Naive thymus-derived CD8-positive, alpha-beta T cell (primary cell): ENCODE results near the gene ANKRD27. TPM values are rescaled to one million over a fixed set of nuclear protein-coding genes. Genes with fewer than 3 reads are reported as not detected.
"Not testable (repeated sequence)": the region's sequence is repeated elsewhere in the genome, so short reads cannot be mapped to it uniquely, and the experiment has no call there.

Experiments
- ATAC-seq, 2 donors: fragments of 150-1000 bp; cut with Tn5 transposase in 1 of 2; sonication (Bioruptor Pico), chemical (Tn5 transposase) in 1 of 2; 1 replicate in 1 of 2; 2 replicates in 1 of 2; pipeline ENCODE4 v1.10.0; 2021; ENCODE audit warnings: mild to moderate bottlenecking in 2 of 2, moderate library complexity in 2 of 2
- POLR2A ChIA-PET: fragments of 350-600 bp; sonication (Branson Sonifier 250); formaldehyde crosslinking; loops from one replicate; lab custom pipeline; 2021; ENCODE audit warnings: antibody characterized with exemption; lab: Charles Lee
- DNase-seq, 10 donors: peaks; one replicate each; pipeline versions ENCODE4 v3.0.0 to v3.0.0-alpha.2; 2020 to 2022
- H3K27ac Mint-ChIP-seq, 10 donors: one replicate each; pipeline ENCODE4 v1.8.0; 2020 to 2022; ENCODE audit warnings: mild to moderate bottlenecking in 10 of 10, mixed read lengths in 10 of 10, moderate library complexity in 4 of 10, inconsistent platforms in 1 of 10
- H3K27me3 Mint-ChIP-seq, 5 donors: one replicate each; pipeline ENCODE4 v1.8.0; 2021 to 2022; ENCODE audit warnings: mixed read lengths in 5 of 5
- H3K36me3 Mint-ChIP-seq, 3 donors: one replicate each; pipeline ENCODE4 v1.8.0; 2020 to 2022; ENCODE audit warnings: mixed read lengths in 3 of 3, mild to moderate bottlenecking in 2 of 3, inconsistent platforms in 1 of 3
- H3K4me1 Mint-ChIP-seq, 4 donors: one replicate each; pipeline ENCODE4 v1.8.0; 2021 to 2022; ENCODE audit warnings: mixed read lengths in 4 of 4
- H3K4me3 Mint-ChIP-seq, 10 donors: one replicate each; pipeline ENCODE4 v1.8.0; 2020 to 2022; ENCODE audit warnings: mild to moderate bottlenecking in 10 of 10, mixed read lengths in 10 of 10, moderate library complexity in 6 of 10, inconsistent platforms in 1 of 10
- H3K9me3 Mint-ChIP-seq, 9 donors: one replicate each; pipeline ENCODE4 v1.8.0; 2020 to 2022; ENCODE audit warnings: mixed read lengths in 9 of 9, mild to moderate bottlenecking in 3 of 9, inconsistent platforms in 1 of 9, moderate library complexity in 1 of 9
- polyA plus RNA-seq, 3 donors: library from polyadenylated mRNA; unstranded; fragments of 300-500 nt; fragmentation: Illumina TruSeq; gene quantifications; one replicate each; pipeline ENCODE4 v1.2.3, GENCODE V29; 2021
- total RNA-seq, 8 experiments: library from RNA in 2 of 8; stranded (reverse) in 2 of 8; gene quantifications; one replicate each; pipeline ENCODE4 v1.2.3 and lab custom pipeline; 2021 to 2026

The ANKRD27 gene
- total and polyA plus RNA-seq, 5 experiments from 2014 or later, result 9.0 to 34.2 (median 17.1) TPM

DNA sequence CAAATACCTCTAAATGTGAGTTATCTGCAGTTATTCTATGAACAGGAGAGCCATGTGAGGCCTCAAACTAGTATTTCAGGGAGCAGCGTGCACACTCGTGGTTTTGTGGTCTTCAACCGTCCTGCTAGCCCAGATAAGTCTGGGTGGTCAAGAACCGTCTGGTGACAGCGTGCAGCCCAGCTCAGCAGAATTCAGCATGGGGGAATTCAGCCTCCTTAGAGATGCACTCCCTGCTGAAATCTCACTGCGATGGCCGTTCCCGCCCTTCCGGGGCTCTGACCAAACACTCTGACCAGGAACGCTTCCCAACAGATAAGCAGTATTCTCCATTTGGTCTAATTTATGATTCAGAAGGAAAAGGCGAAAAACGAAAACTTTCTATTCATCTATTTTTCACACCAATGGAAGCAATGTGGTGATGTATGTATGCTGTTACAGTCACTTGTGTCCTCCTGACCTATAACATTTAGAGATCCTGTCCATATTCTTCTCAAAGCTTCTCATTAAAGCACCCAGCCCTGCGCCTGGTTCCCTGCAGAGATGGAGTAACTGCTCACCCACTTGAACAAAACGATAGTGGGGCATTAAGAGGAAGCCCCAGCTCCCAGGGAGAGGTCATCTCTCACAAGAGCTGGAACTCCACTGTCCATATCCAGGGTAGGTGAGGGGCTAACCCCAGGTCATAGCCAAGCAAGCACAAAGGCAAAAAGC lies 2.9 kb downstream of the ANKRD27 start:
- Mint-ChIP-seq H3K27ac (no peak overlapping the region), H3K9me3 (no peaks in the 10 kb centered on the region), H3K4me3 (peak overlapping the region in 5 of 10 donors; percentile 0 to 95 (median 36)), H3K36me3 (peaks cover 0 to 14% (median 0%) of the 10 kb centered on the region in 3 donors), H3K4me1 (peaks cover 17 to 56% (median 43%) of the 10 kb centered on the region in 4 donors), H3K27me3 (peaks cover under 1 to 3% (median 2%) of the 10 kb centered on the region in 5 donors)
- POLR2A ChIA-PET, result interaction anchor here (1.2 to 1.3 kb wide), 2 partner anchors 13 to 19 kb away, joined by 3 to 4 read pairs; partner anchors contain the start of gene NUDT19
- DNase-seq (no peak), ATAC-seq (no peak)

DNA sequence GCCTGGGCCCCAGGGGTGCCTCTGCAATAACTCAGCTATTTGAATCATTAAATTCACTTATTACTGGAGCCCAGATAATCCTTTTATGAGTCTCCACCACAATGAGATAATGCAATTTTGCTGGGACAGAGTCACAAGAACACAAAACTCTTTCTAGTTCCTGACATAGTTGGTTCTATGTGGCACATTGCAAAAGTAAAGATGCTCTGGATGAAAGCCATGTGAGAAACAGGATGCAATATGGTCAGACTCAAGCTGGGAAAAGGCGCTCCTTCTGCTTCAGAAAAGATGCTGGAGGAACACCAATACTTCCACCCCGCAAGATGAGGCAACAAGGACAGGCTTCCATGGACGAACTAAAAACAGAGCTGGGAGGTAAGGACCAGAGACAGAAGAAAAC lies 5.7 kb downstream of the ANKRD27 start:
- Mint-ChIP-seq H3K27ac (peak overlapping the region in 2 of 10 donors; percentile 10 to 69), H3K4me1 (peaks cover 16 to 55% (median 41%) of the 10 kb centered on the region in 4 donors)
- POLR2A ChIA-PET, result no interaction called here

DNA sequence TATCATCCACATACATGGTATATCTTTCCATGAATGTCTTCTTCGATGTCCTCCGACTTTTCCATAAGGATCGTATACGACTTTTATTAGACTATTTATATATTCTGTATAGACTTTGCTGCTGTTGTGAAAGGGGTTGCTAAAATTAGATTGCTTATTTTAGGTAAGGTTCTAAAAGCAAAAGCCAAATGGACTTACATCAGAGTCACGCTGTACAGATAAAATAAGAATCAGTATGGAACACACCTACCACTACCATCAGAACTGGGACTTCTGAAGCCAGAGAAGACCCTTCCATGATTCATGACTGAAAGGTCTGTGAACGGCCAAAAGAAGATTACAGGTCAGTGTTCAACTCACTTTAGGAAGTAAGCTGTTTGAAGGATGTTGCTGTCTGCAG lies 8.9 kb downstream of the ANKRD27 start:
- Mint-ChIP-seq H3K9me3 (no peaks in the 10 kb centered on the region), H3K27me3 (no peaks in the 10 kb centered on the region), H3K4me1 (peaks cover 11 to 37% (median 21%) of the 10 kb centered on the region in 4 donors), H3K36me3 (peaks cover 0 to 34% (median 0%) of the 10 kb centered on the region in 3 donors), H3K27ac (peak overlapping the region in 1 of 10 donors; percentile 34), H3K4me3 (no peak overlapping the region)
- POLR2A ChIA-PET, result no interaction called here
- ATAC-seq (no peak), DNase-seq (no peak)

More for the DNA sequence above, 5.7 kb downstream of the ANKRD27 start:
- H3K36me3 Mint-ChIP-seq, result peaks cover 0 to 28% (median 0%) of the 10 kb centered on the region in 3 donors
- peak overlapping the region in 3 of 10 donors; percentile 6 to 55 (median 29) for H3K4me3 Mint-ChIP-seq
- no peaks in the 10 kb centered on the region for H3K9me3 Mint-ChIP-seq
- peaks cover 0 to 1% (median 0%) of the 10 kb centered on the region in 5 donors for H3K27me3 Mint-ChIP-seq
- ATAC-seq (no peak), DNase-seq (no peak)

DNA sequence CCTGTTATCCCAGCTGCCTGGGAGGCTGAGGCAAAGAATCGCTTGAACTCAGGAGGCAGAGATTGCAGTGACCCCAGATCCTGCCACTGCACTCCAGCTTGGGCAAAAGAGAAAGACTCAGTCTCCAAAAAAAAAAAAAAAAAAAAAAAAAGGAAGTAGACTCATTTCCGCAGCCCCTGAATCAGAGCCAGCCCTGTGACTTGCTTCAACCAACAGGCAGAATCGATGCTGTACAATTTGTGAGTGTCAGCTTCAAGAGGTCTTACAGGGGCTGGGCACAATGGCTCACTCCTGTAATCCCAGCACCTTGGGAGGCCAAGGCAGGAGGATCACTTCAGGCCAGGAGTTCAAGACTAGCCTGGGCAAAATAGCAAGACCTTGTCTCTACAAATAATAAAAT lies 12.8 kb downstream of the ANKRD27 start:
- peaks cover 0 to 39% (median 0%) of the 10 kb centered on the region in 3 donors for H3K36me3 Mint-ChIP-seq
- POLR2A ChIA-PET, result interaction anchor here (0.7 kb wide), 1 partner anchor 19 kb away, joined by 3 read pairs; no protein-coding TSS in a partner anchor
- no peaks in the 10 kb centered on the region for H3K27me3 Mint-ChIP-seq
- no peaks in the 10 kb centered on the region for H3K9me3 Mint-ChIP-seq
- no peak for DNase-seq
- peaks cover 2 to 19% (median 8%) of the 10 kb centered on the region in 4 donors for H3K4me1 Mint-ChIP-seq
- H3K4me3 Mint-ChIP-seq, result peak overlapping the region in 1 of 10 donors; percentile 32
- no peak overlapping the region for H3K27ac Mint-ChIP-seq
- ATAC-seq, result no peak

DNA sequence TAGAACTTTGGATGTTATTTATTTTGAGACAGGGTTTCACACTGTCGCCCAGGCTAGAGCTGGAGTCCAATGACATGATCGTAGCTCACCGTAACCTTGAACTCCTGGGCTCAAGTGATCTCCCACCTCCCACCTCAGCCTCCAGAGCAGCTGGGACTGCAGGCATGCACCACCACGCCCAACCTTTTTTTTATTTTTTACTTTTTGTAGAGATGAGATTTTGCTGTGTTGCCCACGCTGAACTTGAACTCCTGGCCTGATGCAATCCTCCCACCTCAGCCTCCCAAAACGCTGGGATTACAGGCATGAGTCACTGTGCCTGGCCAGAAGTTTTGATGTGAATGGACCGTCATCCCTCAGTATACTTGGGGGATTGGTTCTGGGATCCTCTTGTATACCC lies 13.7 kb downstream of the ANKRD27 start:
- peaks cover 0 to 37% (median 0%) of the 10 kb centered on the region in 3 donors for H3K36me3 Mint-ChIP-seq
- no peak overlapping the region for H3K4me3 Mint-ChIP-seq
- no peak for ATAC-seq
- peak overlapping the region in 1 of 10 donors; percentile 40 for H3K27ac Mint-ChIP-seq
- H3K9me3 Mint-ChIP-seq, result no peaks in the 10 kb centered on the region
- DNase-seq, result no peak
- POLR2A ChIA-PET, result no interaction called here
- H3K4me1 Mint-ChIP-seq, result peaks cover 2 to 19% (median 8%) of the 10 kb centered on the region in 4 donors
- H3K27me3 Mint-ChIP-seq, result no peaks in the 10 kb centered on the region

DNA sequence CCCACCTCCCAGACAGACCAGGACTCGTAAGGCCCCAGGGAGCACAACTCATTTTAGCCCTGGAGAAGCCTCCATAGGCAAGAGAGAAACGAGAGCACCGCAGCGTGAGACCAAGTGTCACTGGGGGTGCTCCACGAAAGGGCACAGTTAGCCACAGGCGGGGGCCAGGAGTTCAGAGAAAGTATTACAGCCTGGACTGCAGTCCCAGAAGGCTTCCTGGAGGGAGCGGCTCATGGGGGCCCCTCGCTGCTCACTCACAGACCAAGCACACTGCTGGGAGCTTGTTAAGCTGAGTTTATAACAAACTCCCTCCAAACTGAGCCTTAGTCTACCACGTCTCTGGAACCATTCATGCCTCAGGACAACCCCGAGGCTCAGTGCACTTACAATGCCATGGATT lies 16.5 kb downstream of the ANKRD27 start:
- POLR2A ChIA-PET, result no interaction called here
- H3K27ac Mint-ChIP-seq, result peak overlapping the region in 1 of 10 donors; percentile 11
- H3K4me1 Mint-ChIP-seq, result peaks cover 2 to 14% (median 7%) of the 10 kb centered on the region in 4 donors
- H3K9me3 Mint-ChIP-seq, result no peaks in the 10 kb centered on the region
- DNase-seq (no peak), ATAC-seq (no peak)
- H3K4me3 Mint-ChIP-seq, result no peak overlapping the region
- H3K36me3 Mint-ChIP-seq, result peaks cover 0 to 46% (median 0%) of the 10 kb centered on the region in 3 donors
- no peaks in the 10 kb centered on the region for H3K27me3 Mint-ChIP-seq

DNA sequence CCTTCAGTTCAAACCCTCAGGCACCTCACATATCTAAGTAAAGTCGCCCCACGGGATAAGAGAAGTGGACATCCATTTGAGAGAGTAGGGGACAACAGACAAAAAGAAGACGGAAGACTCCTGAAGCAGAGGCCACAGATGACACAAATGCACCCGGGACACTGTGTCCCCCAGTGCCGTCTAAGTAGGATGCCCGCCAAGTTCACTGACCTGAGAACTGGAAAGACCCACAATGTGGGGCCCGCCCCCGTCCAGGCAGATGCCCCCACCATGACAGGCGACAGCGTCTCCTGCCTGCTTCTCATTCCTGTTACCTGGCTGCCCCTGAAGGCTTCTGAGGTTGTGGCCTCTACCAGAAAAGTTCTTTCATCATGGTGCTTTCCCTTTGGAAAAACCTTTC lies 16.9 kb downstream of the ANKRD27 start:
- H3K27ac Mint-ChIP-seq, result peak overlapping the region in 2 of 10 donors; percentile 14 to 56
- ATAC-seq, result no peak
- peak overlapping the region in 1 of 10 donors; percentile 24 for H3K4me3 Mint-ChIP-seq
- H3K36me3 Mint-ChIP-seq, result peaks cover 0 to 50% (median 0%) of the 10 kb centered on the region in 3 donors
- no peaks in the 10 kb centered on the region for H3K27me3 Mint-ChIP-seq
- POLR2A ChIA-PET, result no interaction called here
- peaks cover 1 to 11% (median 7%) of the 10 kb centered on the region in 4 donors for H3K4me1 Mint-ChIP-seq
- no peaks in the 10 kb centered on the region for H3K9me3 Mint-ChIP-seq
- no peak for DNase-seq

DNA sequence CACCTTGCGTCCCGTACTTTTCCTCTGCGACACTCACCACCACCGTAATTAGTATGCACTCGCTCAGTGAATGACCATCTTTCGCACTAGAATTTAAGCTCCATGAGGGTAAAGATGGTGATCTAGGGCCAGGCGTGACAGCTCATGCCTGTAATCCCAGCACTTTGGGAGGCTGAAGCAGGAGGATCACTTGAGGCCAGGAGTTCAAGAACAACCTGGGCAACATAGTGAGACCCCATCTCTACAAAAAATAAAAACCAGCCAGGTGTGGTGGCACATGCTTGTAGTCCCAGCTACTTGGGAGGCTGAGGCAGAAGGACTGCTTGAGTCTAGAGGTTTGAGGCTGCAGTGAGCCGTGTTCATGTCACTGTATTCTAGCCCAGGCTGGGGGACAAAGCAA lies 18.6 kb downstream of the ANKRD27 start:
- POLR2A ChIA-PET, result interaction anchor here (0.7 to 1.2 kb wide), 3 partner anchors 319 to 1135 kb away, joined by 3 to 5 read pairs (median 3); no protein-coding TSS in a partner anchor
- not testable (repeated sequence) for H3K27ac Mint-ChIP-seq, DNase-seq, H3K9me3 Mint-ChIP-seq, H3K4me3 Mint-ChIP-seq, H3K27me3 Mint-ChIP-seq, ATAC-seq
- Mint-ChIP-seq H3K4me1 (peaks cover 0 to 12% (median 2%) of the 10 kb centered on the region in 4 donors), H3K36me3 (peaks cover 0 to 54% (median 0%) of the 10 kb centered on the region in 3 donors)

DNA sequence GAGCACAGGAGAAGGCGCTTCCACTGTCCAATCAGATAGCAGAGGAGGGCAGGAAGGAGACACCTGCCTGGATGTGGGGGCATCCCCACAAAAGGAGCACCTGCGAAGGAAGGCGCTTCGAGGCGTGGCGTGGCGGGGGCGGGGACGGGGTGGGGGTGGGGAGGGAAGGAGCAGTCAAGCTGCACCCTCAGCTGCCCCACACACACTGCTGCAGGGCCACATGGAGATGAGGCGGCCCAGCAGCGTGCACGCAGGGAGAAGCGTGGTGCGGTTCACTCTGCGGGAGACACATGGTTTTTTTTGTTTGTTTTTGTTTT lies 21.4 kb downstream of the ANKRD27 start:
- POLR2A ChIA-PET, result no interaction called here
- H3K27ac Mint-ChIP-seq, result no peak overlapping the region
- peaks cover 0 to 9% (median 0%) of the 10 kb centered on the region in 4 donors for H3K4me1 Mint-ChIP-seq
- peaks cover 0 to 66% (median 6%) of the 10 kb centered on the region in 3 donors for H3K36me3 Mint-ChIP-seq
- no peaks in the 10 kb centered on the region for H3K27me3 Mint-ChIP-seq
- DNase-seq (no peak), ATAC-seq (no peak)
- H3K9me3 Mint-ChIP-seq, result no peaks in the 10 kb centered on the region
- H3K4me3 Mint-ChIP-seq, result no peak overlapping the region

DNA sequence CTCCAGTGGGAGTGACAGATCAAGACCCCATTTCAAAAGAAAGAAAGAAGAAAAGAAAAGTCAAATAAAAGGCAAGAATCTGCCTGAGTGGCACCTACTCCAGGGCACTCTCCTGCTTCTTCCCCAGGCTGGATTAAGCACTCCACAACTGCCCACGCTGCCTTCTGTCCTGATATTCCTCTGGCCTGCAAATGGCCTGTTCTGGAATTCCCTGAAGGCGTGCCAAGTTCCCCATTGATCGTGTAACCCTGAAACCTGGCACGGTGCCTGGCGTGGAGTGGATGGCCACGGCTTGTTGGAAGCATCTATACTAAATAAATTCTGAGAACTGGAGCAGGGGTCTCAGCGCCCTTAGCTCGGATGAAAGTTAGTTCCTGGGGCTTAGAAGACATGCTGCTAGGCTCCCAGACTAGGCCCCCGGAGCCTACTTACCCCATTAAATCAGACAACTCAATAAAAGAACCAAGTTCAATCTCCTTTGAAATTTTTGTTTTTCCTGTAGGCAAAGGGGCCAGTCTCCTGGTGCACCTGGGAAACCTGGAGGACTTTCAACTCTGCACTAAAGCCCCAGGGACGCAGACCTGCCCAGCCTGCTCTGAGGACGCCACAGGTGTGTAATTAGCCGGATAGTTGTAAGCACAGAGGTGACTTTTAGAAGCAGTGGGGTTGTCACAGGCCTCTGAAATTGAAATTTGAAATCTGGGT lies 21.9 kb downstream of the ANKRD27 start:
- Mint-ChIP-seq H3K27ac (peak overlapping the region in 1 of 10 donors; percentile 73), H3K4me1 (peaks cover 0 to 13% (median 2%) of the 10 kb centered on the region in 4 donors), H3K4me3 (no peak overlapping the region), H3K27me3 (no peaks in the 10 kb centered on the region), H3K36me3 (peaks cover 0 to 65% (median 9%) of the 10 kb centered on the region in 3 donors), H3K9me3 (no peaks in the 10 kb centered on the region)
- DNase-seq (no peak), ATAC-seq (no peak)
- POLR2A ChIA-PET, result no interaction called here

DNA sequence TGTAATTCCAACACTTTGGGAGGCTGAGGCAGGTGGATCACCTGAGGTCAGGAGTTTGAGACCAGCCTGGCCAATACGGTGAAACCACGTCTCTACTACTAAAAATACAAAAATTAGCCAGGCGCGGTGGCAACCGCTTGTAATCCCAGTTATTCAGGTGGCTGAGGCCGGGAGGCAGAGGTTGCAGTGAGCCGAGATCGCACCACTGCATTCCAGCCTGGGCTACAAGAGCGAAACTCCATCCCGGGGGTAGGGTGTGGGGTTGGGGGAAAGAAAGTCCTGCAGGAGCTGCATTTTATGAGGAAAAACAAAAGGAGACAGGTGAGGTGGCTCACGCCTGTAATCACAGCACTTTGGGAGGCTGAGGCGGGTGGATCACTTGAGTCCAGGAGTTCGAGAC lies 22.6 kb downstream of the ANKRD27 start:
- H3K9me3 Mint-ChIP-seq, ATAC-seq, POLR2A ChIA-PET, H3K27ac Mint-ChIP-seq, H3K4me3 Mint-ChIP-seq, DNase-seq, H3K27me3 Mint-ChIP-seq: not testable (repeated sequence)
- Mint-ChIP-seq H3K4me1 (peaks cover 2 to 19% (median 7%) of the 10 kb centered on the region in 4 donors), H3K36me3 (peaks cover 0 to 65% (median 13%) of the 10 kb centered on the region in 3 donors)

DNA sequence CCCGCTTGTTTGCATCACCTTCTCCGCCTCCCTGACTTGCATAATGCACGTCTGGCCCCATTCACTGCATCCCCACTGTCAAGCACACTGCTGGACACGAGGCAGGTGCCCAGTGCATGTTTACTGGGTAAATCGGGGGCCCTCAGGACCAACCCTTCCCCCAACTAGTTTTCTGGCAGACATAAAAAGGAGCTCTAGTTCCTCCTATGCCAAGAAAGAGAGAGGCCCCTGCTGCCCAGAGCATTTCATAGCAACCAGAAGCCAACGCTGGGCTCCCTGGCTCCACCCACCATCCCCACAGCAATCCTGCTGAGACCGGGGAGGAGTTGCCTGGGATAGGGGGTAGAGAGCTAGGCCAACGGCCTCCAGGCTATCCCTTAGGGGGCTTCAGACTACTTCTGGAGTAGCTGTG lies 23.2 kb downstream of the ANKRD27 start:
- POLR2A ChIA-PET, result no interaction called here
- Mint-ChIP-seq H3K27ac (no peak overlapping the region), H3K9me3 (no peaks in the 10 kb centered on the region), H3K4me3 (no peak overlapping the region), H3K4me1 (peaks cover 2 to 24% (median 12%) of the 10 kb centered on the region in 4 donors), H3K27me3 (no peaks in the 10 kb centered on the region), H3K36me3 (peaks cover 0 to 67% (median 13%) of the 10 kb centered on the region in 3 donors)
- no peak for DNase-seq
- ATAC-seq, result no peak

DNA sequence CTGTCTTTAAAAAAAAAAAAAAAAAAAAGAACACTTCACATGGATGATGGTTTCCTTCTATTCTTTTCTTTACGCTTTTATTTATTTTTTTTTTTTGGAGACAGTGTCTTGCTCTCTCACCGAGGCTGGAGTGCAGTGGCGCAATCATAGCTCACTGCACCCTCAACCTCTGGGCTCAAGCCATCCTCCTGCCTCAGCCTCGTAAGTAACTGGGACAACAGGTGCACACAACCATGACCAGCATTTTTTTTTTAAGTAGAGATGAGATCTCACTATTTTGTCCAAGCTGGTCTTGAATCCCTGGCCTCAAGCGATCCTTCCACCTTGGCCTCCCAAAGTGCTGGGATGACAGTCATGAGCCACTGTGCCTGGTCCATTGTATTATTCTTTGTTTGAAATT lies 24.3 kb downstream of the ANKRD27 start:
- H3K36me3 Mint-ChIP-seq, result peaks cover 0 to 60% (median 16%) of the 10 kb centered on the region in 3 donors
- POLR2A ChIA-PET, result no interaction called here

More for the DNA sequence above, 24.3 kb downstream of the ANKRD27 start:
- Mint-ChIP-seq H3K9me3 (no peaks in the 10 kb centered on the region), H3K27me3 (no peaks in the 10 kb centered on the region), H3K27ac (no peak overlapping the region), H3K4me3 (no peak overlapping the region), H3K4me1 (peaks cover 2 to 27% (median 15%) of the 10 kb centered on the region in 4 donors)
- DNase-seq (no peak), ATAC-seq (no peak)
